ENCODE results near the gene FNDC1. TPM values are rescaled to one million over a fixed set of nuclear protein-coding genes. Genes with fewer than 3 reads are reported as not detected.

The FNDC1 gene
- total RNA-seq, 1 experiment from 2014 or later, result 0.23 TPM

GRCh38 chr6:159256128-159256527 lies 86.9 kb downstream of the FNDC1 start:
- H3K27me3 ChIP-seq (ENCODE audit: control insufficient read depth, insufficient read depth, low read length), result peaks cover 4% of the 10 kb centered on the region
- BruUV-seq (replicated peaks), result no TSS peak
- in situ Hi-C loops (cut with HindIII; ENCODE audit: low pct_unique_long_range_greater_than_20kb, low sequenced_read_pairs), result no loop called here
- no peaks in the 10 kb centered on the region for H3K4me1 ChIP-seq (ENCODE audit: control insufficient read depth, insufficient read depth, low read length)
- ChIA-PET CTCF (no interaction called here), POLR2A (no interaction called here)
- H3K4me3 ChIP-seq (ENCODE audit: low read depth in 2 of 2, low read length in 2 of 2), result no peak overlapping the region
- intact Hi-C loops (cut with micrococcal nuclease; ENCODE audit: unreplicated experiment), result no loop called here
- no peaks in the 10 kb centered on the region for H3K36me3 ChIP-seq (ENCODE audit: control insufficient read depth, insufficient read depth, low read length)
- H3K9me3 ChIP-seq (ENCODE audit: control insufficient read depth, insufficient read depth, low read depth, low read length), result no peaks in the 10 kb centered on the region
- ATAC-seq (no peak), DNase-seq (ENCODE audit: low read depth, low spot score) (no peak)
- H3K27ac ChIP-seq (ENCODE audit: low read length), result no peak overlapping the region
- TF ChIP-seq POLR2AphosphoS5 (IDR thresholded peaks at IDR 0.05; ENCODE audit: low read depth, low read length), result no peak
- TF ChIP-seq TCF7L2 (IDR thresholded peaks at IDR 0.05; ENCODE audit: low read depth, low read length), result no peak
- no peak for TF ChIP-seq CTCF (IDR thresholded peaks at IDR 0.05)
- no peak for TF ChIP-seq SIN3A (IDR thresholded peaks at IDR 0.05; ENCODE audit: borderline replicate concordance, insufficient read depth, low read depth, low read length)
- TF ChIP-seq REST (IDR thresholded peaks at IDR 0.05; ENCODE audit: insufficient read depth in 1 of 2, low read depth in 2 of 2, low read length in 1 of 2), result no peak

GRCh38 chr6:159257846-159258245 lies 88.6 kb downstream of the FNDC1 start:
- H3K4me3 ChIP-seq (ENCODE audit: low read depth in 2 of 2, low read length in 2 of 2), result no peak overlapping the region
- CTCF ChIA-PET, result no interaction called here
- ATAC-seq, result no peak

More at GRCh38 chr6:159257846-159258245, 88.6 kb downstream of the FNDC1 start:
- no TSS peak for BruUV-seq (replicated peaks)
- no peaks in the 10 kb centered on the region for H3K4me1 ChIP-seq (ENCODE audit: control insufficient read depth, insufficient read depth, low read length)
- peaks cover 4% of the 10 kb centered on the region for H3K27me3 ChIP-seq (ENCODE audit: control insufficient read depth, insufficient read depth, low read length)
- DNase-seq (ENCODE audit: low read depth, low spot score), result no peak
- intact Hi-C loops (cut with micrococcal nuclease; ENCODE audit: unreplicated experiment) (no loop called here), in situ Hi-C loops (cut with HindIII; ENCODE audit: low pct_unique_long_range_greater_than_20kb, low sequenced_read_pairs) (no loop called here)
- H3K36me3 ChIP-seq (ENCODE audit: control insufficient read depth, insufficient read depth, low read length), result no peaks in the 10 kb centered on the region
- POLR2A ChIA-PET, result no interaction called here
- TF ChIP-seq REST (IDR thresholded peaks at IDR 0.05; ENCODE audit: insufficient read depth in 1 of 2, low read depth in 2 of 2, low read length in 1 of 2), result no peak
- TF ChIP-seq TCF7L2 (IDR thresholded peaks at IDR 0.05; ENCODE audit: low read depth, low read length), result no peak
- no peaks in the 10 kb centered on the region for H3K9me3 ChIP-seq (ENCODE audit: control insufficient read depth, insufficient read depth, low read depth, low read length)
- no peak overlapping the region for H3K27ac ChIP-seq (ENCODE audit: low read length)
